Measurements from ENCODE around the gene ATG13. TPM values are rescaled to one million over a fixed set of nuclear protein-coding genes. Genes with fewer than 3 reads are reported as not detected.
A peak's percentile ranks its signal among the peaks of the same experiment; 100 is the strongest.

The ATG13 gene
- polyA plus RNA-seq, 1 donor: 52.9 TPM

DNA sequence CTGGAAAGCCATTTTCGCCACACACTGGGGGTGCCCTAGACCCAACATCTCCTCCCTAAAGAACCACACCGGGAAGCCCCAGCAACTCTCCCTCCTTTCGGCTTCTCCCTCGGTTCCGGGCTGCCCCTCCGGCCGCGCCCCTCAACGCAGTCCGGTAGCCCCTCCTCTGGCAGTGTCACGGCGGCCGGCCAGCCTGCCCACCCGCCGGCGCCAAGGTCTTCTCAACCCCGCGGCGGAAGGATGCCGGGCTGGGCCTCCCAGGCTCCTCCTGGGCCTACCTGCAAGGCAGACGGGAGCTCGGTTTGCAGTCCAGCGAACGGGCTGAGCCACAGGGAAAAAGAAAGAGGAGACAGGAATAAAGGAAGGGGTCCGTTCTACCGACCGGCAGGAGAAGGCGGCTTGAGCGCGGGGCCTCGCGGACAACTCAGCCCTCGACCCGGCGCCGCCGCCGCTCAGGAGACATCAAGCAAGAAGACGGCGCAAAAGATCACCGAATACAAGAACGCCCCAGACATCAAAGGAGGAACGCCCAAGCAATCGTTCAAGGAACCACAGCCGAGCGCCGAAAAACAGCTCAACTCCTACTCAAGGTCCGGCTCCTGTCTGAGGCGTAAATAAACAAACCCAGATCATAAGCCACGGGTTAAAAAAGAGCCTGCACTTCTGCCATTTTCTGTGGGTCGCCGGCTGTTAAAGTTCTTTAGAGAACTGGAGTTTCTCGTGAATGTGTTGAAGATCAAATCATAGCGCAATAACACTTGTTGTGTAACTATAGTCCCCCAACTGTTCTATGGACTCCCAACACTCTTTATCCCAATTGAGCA, 23.6 kb upstream of the ATG13 start, which contains the start of gene AMBRA1:
AMBRA1 (minus strand) TSS at position 474 of the 824 bp plus-strand sequence. CDS start 45,643 bp downstream, outside the sequence.
- peaks cover 16% of the 10 kb centered on the region for H3K4me1 ChIP-seq (ENCODE audit: control insufficient read depth, insufficient read depth, low read length)
- H3K36me3 ChIP-seq (ENCODE audit: control insufficient read depth, insufficient read depth, low read length): no peaks in the 10 kb centered on the region
- peak within 1 kb of the TSS; percentile 90 for H3K4me3 ChIP-seq (ENCODE audit: low read length)
- H3K9me3 ChIP-seq (ENCODE audit: control insufficient read depth, low read depth, low read length): no peaks in the 10 kb centered on the region
- 0% methylated on average over 3 of the region's 54 CpGs for WGBS (ENCODE audit: insufficient coverage, low lambda C conversion rate)
- DNase-seq: peak; percentile 88 to 97
- no peaks in the 10 kb centered on the region for H3K27me3 ChIP-seq (ENCODE audit: control insufficient read depth, insufficient read depth, low read length)
- peak within 1 kb of the TSS; percentile 85 for H3K27ac ChIP-seq (ENCODE audit: low read length)

DNA sequence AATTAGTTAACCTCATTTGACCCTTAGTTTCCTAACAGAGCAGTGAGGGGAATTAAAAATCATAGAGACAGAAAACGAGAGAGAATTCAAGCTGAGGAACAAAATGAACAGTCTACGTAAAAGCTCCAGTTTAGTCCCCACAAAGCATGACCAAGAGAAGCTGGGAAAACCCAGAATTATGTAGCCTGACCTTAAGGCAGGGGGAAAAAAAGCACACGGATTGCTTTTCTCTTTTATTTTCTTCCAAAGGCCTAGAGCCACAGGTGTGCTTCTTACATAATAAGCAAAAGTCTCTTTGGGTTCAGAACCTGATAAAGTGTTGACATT, 23.0 kb upstream of the ATG13 start:
- Histone ChIP-seq H3K9me3 (ENCODE audit: control insufficient read depth, low read depth, low read length) (no peaks in the 10 kb centered on the region), H3K27me3 (ENCODE audit: control insufficient read depth, insufficient read depth, low read length) (no peaks in the 10 kb centered on the region), H3K4me3 (ENCODE audit: low read length) (peak overlapping the region; percentile 90), H3K27ac (ENCODE audit: low read length) (peak overlapping the region; percentile 85), H3K36me3 (ENCODE audit: control insufficient read depth, insufficient read depth, low read length) (no peaks in the 10 kb centered on the region), H3K4me1 (ENCODE audit: control insufficient read depth, insufficient read depth, low read length) (peaks cover 16% of the 10 kb centered on the region)
- DNase-seq: no peak
- no CpG with 5 or more reads among the region's 3 CpGs for WGBS (ENCODE audit: insufficient coverage, low lambda C conversion rate)

DNA sequence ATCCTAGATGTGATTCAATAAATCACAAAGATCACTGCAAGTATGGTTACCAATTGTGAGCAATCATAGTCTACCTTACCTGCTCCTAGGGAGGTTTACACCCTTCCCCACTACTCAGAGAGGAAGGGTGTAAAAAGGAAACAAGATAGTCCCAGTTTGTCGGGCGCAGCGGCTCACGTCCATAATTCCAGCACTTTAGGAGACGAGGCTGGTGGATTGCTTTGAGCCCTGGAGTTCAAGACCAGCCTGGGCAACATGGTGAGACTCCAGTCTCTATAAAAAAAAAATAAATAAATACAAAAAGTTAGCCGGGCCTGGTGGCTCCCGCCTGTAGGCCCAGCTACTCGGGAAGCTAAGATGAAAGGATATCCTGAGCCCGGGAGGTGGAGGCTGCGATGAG, 22.6 kb upstream of the ATG13 start:
- Histone ChIP-seq H3K27ac (ENCODE audit: low read length) (peak overlapping the region; percentile 85), H3K36me3 (ENCODE audit: control insufficient read depth, insufficient read depth, low read length) (no peaks in the 10 kb centered on the region), H3K4me3 (ENCODE audit: low read length) (no peak overlapping the region), H3K27me3 (ENCODE audit: control insufficient read depth, insufficient read depth, low read length) (no peaks in the 10 kb centered on the region), H3K9me3 (ENCODE audit: control insufficient read depth, low read depth, low read length) (no peaks in the 10 kb centered on the region), H3K4me1 (ENCODE audit: control insufficient read depth, insufficient read depth, low read length) (peaks cover 16% of the 10 kb centered on the region)
- 100% methylated on average over 2 of the region's 10 CpGs for WGBS (ENCODE audit: insufficient coverage, low lambda C conversion rate)
- no peak for DNase-seq

DNA sequence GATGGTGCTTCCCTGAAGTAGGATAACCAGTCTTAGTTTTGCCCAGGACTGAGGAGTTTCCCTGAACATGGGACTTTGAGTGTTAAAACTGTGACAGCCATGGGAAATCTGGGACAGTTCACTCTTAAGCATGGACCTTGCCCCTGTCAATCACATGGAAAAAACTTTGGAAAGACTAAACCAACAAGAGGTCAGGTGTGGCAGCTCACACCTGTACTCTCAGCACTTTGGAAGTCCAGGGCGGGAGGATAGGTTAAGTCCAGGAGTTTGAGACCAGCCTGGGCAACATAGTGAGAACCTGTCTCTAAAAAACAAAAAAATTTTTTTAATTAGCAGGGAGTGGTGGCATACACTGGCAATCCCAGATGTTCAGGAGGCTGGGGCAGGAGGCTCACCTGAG, 20.2 kb upstream of the ATG13 start:
- H3K27me3 ChIP-seq (ENCODE audit: control insufficient read depth, insufficient read depth, low read length): no peaks in the 10 kb centered on the region
- no peaks in the 10 kb centered on the region for H3K9me3 ChIP-seq (ENCODE audit: control insufficient read depth, low read depth, low read length)
- peak overlapping the region; percentile 7 for H3K27ac ChIP-seq (ENCODE audit: low read length)
- peaks cover 14% of the 10 kb centered on the region for H3K4me1 ChIP-seq (ENCODE audit: control insufficient read depth, insufficient read depth, low read length)
- WGBS (ENCODE audit: insufficient coverage, low lambda C conversion rate): no CpG with 5 or more reads among the region's 1 CpG
- no peaks in the 10 kb centered on the region for H3K36me3 ChIP-seq (ENCODE audit: control insufficient read depth, insufficient read depth, low read length)
- no peak overlapping the region for H3K4me3 ChIP-seq (ENCODE audit: low read length)
- DNase-seq: peak; percentile 71 to 80

DNA sequence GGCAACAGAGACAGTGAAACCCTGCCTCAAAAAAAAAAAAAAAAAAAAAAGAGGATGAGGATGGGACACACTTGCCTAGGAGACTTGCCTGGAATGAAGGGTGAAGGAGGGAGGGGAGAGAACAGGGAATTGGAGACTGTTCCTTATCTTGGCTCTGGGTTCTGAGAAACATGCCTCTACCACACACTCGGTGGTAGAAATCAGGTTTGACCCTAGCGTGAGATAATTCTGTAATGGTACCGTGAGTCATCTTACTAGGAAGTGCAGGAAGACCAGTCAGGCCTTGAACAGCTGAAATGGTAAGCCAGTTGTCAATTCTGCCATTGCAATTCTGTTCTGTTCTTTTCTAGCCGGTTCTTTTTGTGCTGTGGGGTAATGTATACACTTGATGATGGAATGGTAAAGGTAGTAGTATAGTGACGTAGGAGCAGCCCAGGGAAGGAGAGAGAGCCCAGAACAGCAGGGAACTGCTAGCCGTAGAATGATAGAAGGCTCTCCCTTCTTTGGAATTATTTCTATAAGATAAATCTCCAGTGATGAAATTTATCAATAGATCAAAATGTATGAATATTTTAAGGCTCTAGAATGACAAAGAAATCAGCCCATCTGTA, 19.6 kb upstream of the ATG13 start:
- Histone ChIP-seq H3K4me3 (ENCODE audit: low read length) (no peak overlapping the region), H3K4me1 (ENCODE audit: control insufficient read depth, insufficient read depth, low read length) (peaks cover 11% of the 10 kb centered on the region)
- 82% methylated on average over 3 of the region's 6 CpGs for WGBS (ENCODE audit: insufficient coverage, low lambda C conversion rate)

DNA sequence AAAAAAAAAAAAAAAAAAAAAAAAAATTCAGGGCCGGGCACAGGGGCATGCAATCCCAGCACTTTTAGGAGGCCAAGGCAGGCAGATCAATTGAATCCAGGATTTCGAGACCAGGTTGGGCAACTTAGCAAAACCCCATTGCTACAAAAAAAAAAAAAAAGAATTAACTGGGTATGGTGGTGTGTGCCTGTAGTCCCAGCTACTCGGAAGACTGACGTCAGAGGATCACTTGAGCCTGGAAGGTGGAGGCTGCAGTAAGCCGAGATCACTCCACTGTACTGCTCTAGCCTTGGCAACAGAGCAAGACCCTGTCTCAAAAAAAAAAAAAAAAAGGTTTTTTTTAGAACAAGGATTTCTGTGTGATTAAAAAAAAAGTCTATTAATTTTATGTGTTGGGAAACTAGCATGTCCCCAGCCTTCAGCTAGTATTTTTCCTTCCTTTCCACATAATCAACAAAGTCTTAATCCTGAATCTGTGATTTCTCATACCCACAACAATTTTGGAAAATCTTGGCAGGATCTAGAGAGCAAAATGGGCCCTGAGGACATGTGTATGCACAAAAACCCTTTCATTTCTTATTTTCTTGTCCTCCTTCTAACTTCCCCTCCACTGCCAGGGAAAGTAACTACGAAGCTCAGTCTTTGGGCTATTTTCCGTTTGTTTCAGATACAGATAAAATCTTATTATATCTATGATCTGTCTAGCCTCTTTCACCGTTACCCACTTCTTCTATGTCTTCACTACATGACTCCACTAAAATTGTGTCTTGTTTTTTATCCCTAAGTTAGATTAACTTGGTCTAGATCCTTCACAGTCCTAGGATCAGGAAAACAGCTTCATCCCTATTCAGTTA, 17.8 kb upstream of the ATG13 start:
- peaks cover 5% of the 10 kb centered on the region for H3K36me3 ChIP-seq (ENCODE audit: control insufficient read depth, insufficient read depth, low read length)
- no peaks in the 10 kb centered on the region for H3K9me3 ChIP-seq (ENCODE audit: control insufficient read depth, low read depth, low read length)
- no peaks in the 10 kb centered on the region for H3K27me3 ChIP-seq (ENCODE audit: control insufficient read depth, insufficient read depth, low read length)
- no peak overlapping the region for H3K27ac ChIP-seq (ENCODE audit: low read length)
- peaks cover 9% of the 10 kb centered on the region for H3K4me1 ChIP-seq (ENCODE audit: control insufficient read depth, insufficient read depth, low read length)
- no peak overlapping the region for H3K4me3 ChIP-seq (ENCODE audit: low read length)
- no peak for DNase-seq
- 94% methylated on average over 3 of the region's 8 CpGs for whole genome bisulfite sequencing (ENCODE audit: insufficient coverage, low lambda C conversion rate)

More for the DNA sequence above, 19.6 kb upstream of the ATG13 start:
- peak in 1 of 2 donors; percentile 28 for DNase-seq
- Histone ChIP-seq H3K9me3 (ENCODE audit: control insufficient read depth, low read depth, low read length) (no peaks in the 10 kb centered on the region), H3K36me3 (ENCODE audit: control insufficient read depth, insufficient read depth, low read length) (peaks cover 2% of the 10 kb centered on the region), H3K27me3 (ENCODE audit: control insufficient read depth, insufficient read depth, low read length) (no peaks in the 10 kb centered on the region), H3K27ac (ENCODE audit: low read length) (peak overlapping the region; percentile 7)

DNA sequence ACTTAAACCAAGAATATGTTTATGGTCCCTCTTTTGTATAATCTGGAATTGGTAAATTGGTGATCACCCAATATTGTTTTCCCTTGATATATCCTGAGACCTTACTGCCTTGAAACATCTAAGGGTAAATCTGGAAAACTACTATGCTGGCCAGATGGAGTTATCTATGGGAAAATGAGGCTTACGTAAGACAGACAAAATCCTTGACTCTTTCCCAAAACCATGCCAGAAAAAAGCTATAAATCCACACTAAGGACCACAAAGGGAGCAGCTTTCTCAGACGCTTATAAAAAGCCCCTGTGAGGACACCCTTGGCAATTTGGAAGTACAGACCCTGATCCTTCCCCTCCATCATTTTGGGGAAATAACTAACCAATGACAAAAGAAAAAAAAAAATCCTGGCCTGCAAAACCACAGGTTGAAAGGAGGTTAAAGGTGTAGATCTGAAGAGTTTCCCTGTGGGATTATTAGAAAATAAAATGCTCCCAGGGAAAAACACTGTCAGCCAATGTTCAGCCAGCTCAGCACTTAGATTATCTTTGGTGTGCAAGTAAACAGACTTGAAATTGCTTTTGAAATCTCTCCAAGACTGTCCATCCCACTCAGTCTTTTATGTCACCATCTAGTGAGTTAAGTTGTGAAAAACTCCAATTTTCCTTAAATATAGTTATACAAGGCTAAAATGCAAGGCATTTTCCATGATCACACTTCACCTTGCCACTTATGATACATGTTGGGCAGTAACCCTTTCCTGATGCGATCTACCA, 17.0 kb upstream of the ATG13 start:
- H3K27me3 ChIP-seq (ENCODE audit: control insufficient read depth, insufficient read depth, low read length): no peaks in the 10 kb centered on the region
- 100% methylated on average over 1 of the region's 3 CpGs for WGBS (ENCODE audit: insufficient coverage, low lambda C conversion rate)
- peaks cover 5% of the 10 kb centered on the region for H3K36me3 ChIP-seq (ENCODE audit: control insufficient read depth, insufficient read depth, low read length)
- no peak overlapping the region for H3K4me3 ChIP-seq (ENCODE audit: low read length)
- DNase-seq: no peak
- H3K9me3 ChIP-seq (ENCODE audit: control insufficient read depth, low read depth, low read length): no peaks in the 10 kb centered on the region
- no peak overlapping the region for H3K27ac ChIP-seq (ENCODE audit: low read length)
- H3K4me1 ChIP-seq (ENCODE audit: control insufficient read depth, insufficient read depth, low read length): peaks cover 9% of the 10 kb centered on the region

DNA sequence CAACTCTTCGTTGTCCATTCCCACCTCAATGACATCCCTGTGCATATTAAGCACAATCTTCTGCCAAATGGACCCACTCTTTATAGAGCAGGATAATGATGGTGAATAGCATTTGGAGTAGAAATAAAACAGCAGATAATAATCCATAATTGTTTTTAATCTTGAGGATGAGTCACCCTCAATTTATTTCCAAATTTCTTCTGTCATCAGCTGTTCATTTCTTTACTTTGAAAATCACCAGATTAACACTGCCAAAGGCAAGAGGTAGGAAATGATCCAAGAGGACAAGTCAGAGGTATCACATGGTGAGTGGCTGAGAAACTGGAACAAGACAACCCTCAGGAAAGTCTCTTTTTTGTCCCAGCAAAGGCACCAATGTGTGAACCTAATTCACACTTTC, 16.2 kb upstream of the ATG13 start:
- no peak overlapping the region for H3K27ac ChIP-seq (ENCODE audit: low read length)
- H3K9me3 ChIP-seq (ENCODE audit: control insufficient read depth, low read depth, low read length): no peaks in the 10 kb centered on the region
- H3K4me3 ChIP-seq (ENCODE audit: low read length): no peak overlapping the region
- peaks cover 5% of the 10 kb centered on the region for H3K36me3 ChIP-seq (ENCODE audit: control insufficient read depth, insufficient read depth, low read length)
- H3K27me3 ChIP-seq (ENCODE audit: control insufficient read depth, insufficient read depth, low read length): no peaks in the 10 kb centered on the region
- H3K4me1 ChIP-seq (ENCODE audit: control insufficient read depth, insufficient read depth, low read length): peaks cover 9% of the 10 kb centered on the region
- WGBS (ENCODE audit: insufficient coverage, low lambda C conversion rate): no CpG with 5 or more reads among the region's 1 CpG
- no peak for DNase-seq

DNA sequence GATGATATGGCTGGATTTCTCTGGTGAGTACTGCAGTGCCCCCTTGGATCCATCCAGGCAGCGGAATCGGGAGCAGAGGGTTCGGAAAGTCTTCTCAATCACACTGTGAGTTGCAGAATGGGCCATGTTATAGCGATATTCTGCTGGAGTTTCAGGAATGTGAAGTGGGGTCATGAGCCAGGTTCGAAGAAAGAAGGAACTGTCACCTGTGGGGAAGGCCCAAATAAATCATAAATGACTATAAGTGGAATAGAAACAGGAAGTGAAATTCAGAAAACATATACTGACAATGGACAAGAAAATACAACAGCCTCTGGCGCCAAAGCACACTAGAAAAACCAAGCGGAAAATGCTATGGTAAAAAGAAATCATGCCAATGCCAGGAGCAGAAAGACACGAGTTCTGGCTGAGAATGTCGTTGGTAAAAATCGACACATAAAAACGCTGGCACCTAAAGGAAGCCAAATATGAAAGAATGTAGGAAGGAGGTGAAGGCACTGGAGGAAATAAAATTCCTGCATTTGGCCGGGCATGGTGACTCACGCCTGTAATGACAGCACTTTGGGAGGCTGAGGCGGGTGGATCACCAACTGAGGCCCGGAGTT, 13.5 kb upstream of the ATG13 start:
- Histone ChIP-seq H3K27ac (ENCODE audit: low read length) (no peak overlapping the region), H3K4me1 (ENCODE audit: control insufficient read depth, insufficient read depth, low read length) (no peaks in the 10 kb centered on the region), H3K9me3 (ENCODE audit: control insufficient read depth, low read depth, low read length) (no peaks in the 10 kb centered on the region), H3K36me3 (ENCODE audit: control insufficient read depth, insufficient read depth, low read length) (peaks cover 5% of the 10 kb centered on the region), H3K27me3 (ENCODE audit: control insufficient read depth, insufficient read depth, low read length) (no peaks in the 10 kb centered on the region), H3K4me3 (ENCODE audit: low read length) (no peak overlapping the region)
- 89% methylated on average over 5 of the region's 15 CpGs for WGBS (ENCODE audit: insufficient coverage, low lambda C conversion rate)
- no peak for DNase-seq

Data from large intestine (tissue), 3 donors.